HG03342 (cell line): Measurements from ENCODE around the gene EIF2S1.
"Not testable (repeated sequence)": the region's sequence is repeated elsewhere in the genome, so short reads cannot be mapped to it uniquely, and the experiment has no call there.

ENCODE experiments used
- ATAC-seq: cut with Tn5 transposase; IDR thresholded peaks from one replicate; pipeline ENCODE4 v1.9.1; 2021; ENCODE audit warnings: mild to moderate bottlenecking, moderate library complexity; ENCODE audit not compliant: unreplicated experiment

The EIF2S1 gene

GRCh38 chr14:67371247-67372148, 11.4 kb downstream of the EIF2S1 start:
- ATAC-seq = no peak

GRCh38 chr14:67372833-67373232, 12.7 kb downstream of the EIF2S1 start:
- no peak for ATAC-seq

GRCh38 chr14:67373347-67373746, 13.2 kb downstream of the EIF2S1 start:
- ATAC-seq = no peak

GRCh38 chr14:67377916-67378315, 17.8 kb downstream of the EIF2S1 start:
- ATAC-seq = no peak

GRCh38 chr14:67385120-67385519, 25.0 kb downstream of the EIF2S1 start:
- ATAC-seq = no peak

GRCh38 chr14:67385618-67386017, 25.5 kb downstream of the EIF2S1 start:
- no peak for ATAC-seq

- ATAC-seq = no peak
Observed at GRCh38 chr14:67387195-67387594, 27.1 kb downstream of the EIF2S1 start.

- no peak for ATAC-seq
Observed at GRCh38 chr14:67389275-67389674, 29.1 kb downstream of the EIF2S1 start.

- no peak for ATAC-seq
Observed at GRCh38 chr14:67389811-67390534, 29.8 kb downstream of the EIF2S1 start.

- no peak for ATAC-seq
Observed at GRCh38 chr14:67391268-67391667, 31.1 kb downstream of the EIF2S1 start.

- no peak for ATAC-seq
Observed at GRCh38 chr14:67392123-67392522, 32.0 kb downstream of the EIF2S1 start.

GRCh38 chr14:67392800-67393199, 32.7 kb downstream of the EIF2S1 start:
- ATAC-seq = no peak

GRCh38 chr14:67393689-67394088, 33.6 kb downstream of the EIF2S1 start:
- no peak for ATAC-seq

- no peak for ATAC-seq
Observed at GRCh38 chr14:67395086-67395875, 35.2 kb downstream of the EIF2S1 start.

GRCh38 chr14:67395876-67396189, 35.7 kb downstream of the EIF2S1 start:
- ATAC-seq = no peak

GRCh38 chr14:67396381-67396970, 36.3 kb downstream of the EIF2S1 start:
- no peak for ATAC-seq

GRCh38 chr14:67397536-67397935, 37.4 kb downstream of the EIF2S1 start:
- ATAC-seq = no peak

GRCh38 chr14:67400434-67400833, 40.3 kb downstream of the EIF2S1 start:
- ATAC-seq = no peak

GRCh38 chr14:67405771-67406170, 45.6 kb downstream of the EIF2S1 start:
- ATAC-seq = no peak

GRCh38 chr14:67408122-67408801, 48.1 kb downstream of the EIF2S1 start:
- not testable (repeated sequence) for ATAC-seq
